Stimulated activated CD4-positive, alpha-beta T cell treated with anti-CD3 and anti-CD28 coated beads, Interleukin-4, amount 100 ng/mL, for 24 hours (primary cell): Measurements from ENCODE around the gene TEAD3.
"Not testable (repeated sequence)": the region's sequence is repeated elsewhere in the genome, so short reads cannot be mapped to it uniquely, and the experiment has no call there.

Experiments used
- DNase-seq: peaks from one replicate; pipeline ENCODE4 v3.0.0-alpha.2; 2020

TEAD3 gene

GRCh38 chr6:35496841-35497570 is at the start of gene TEAD3:
TEAD3 (minus strand) TSS chr6:35497079.
- DNase-seq, result peak; percentile 34

- DNase-seq, result no peak
Measured at GRCh38 chr6:35544769-35545361, 48.0 kb upstream of the TEAD3 start.

DNA sequence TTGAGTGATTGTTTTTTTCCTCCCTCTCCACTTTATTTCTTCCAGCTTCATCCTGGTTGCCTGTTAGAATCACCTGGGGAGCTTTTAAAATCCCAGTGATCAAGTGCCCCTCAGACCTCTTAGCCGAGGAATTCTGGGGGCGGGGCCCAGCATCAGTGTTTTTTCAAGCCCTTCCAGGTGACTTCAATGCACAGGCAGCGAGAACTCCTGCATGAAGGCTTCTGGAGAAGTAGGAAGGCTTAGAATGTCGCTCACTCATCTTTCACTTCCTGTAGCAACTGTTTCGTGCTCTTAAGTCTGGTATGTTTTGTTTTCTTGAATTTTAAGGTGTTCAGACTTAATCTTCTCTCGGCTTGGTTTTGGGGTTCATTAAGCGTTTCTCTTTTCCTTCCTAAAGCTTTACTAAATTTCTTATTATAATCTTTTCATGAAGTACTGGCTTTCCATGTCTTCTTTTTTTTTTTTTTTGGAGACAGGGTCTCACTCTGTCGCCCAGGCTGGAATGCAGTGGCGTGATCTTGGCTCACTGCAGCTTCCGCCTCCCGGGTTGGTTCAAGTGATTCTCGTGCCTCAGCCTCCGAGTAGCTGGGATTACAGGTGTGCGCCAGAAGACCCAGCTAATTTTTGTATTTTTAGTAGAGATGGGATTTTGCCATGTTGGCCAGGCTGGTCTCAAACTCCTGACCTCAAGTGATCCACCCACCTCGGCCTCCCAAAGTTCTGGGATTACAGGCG is 46.7 kb upstream of the TEAD3 start:
- DNase-seq, result no peak

- DNase-seq, result no peak
Measured at GRCh38 chr6:35541836-35542235, 45.0 kb upstream of the TEAD3 start.

- DNase-seq, result no peak
Measured at GRCh38 chr6:35539223-35539622, 42.3 kb upstream of the TEAD3 start.

- DNase-seq, result not testable (repeated sequence)
Measured at GRCh38 chr6:35535847-35536246, 39.0 kb upstream of the TEAD3 start.

DNA sequence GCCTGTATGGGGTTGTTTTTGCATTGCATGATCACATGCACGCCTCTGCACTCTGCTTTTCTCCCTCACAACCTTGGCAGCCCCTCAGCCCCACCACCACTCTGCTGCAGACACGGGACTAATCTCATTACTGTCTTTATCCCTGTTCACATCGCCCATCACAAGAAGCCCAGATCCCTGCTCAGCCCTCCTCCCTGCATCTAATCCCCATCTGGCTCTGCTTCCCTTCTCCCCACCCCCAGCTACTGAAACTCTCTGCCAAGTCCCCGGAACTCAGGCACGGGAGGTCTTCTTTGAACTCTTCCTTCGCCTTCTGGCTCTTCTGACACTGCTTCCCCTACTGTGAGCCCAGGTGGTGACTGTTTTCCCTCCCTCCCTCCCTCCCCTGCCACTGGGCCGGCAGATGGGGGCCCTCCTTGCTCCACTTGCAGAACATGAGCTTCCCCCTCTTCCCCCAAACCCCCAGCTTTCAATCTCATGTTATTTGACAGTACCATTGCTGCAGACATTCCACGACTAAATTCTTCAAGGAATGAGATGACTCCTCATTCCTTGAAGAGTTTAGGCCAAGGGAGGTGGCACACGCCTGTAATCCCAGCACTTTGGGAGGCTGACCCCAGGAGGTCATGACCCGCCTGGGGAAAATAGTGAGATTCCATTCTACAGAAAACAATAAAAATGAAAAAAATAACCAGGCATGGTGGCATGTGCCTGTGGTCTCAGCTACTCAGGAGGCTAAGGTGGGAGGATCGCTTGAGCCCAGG is 37.7 kb upstream of the TEAD3 start:
- no peak for DNase-seq

GRCh38 chr6:35533981-35534380 is 37.1 kb upstream of the TEAD3 start:
- DNase-seq, result no peak

DNA sequence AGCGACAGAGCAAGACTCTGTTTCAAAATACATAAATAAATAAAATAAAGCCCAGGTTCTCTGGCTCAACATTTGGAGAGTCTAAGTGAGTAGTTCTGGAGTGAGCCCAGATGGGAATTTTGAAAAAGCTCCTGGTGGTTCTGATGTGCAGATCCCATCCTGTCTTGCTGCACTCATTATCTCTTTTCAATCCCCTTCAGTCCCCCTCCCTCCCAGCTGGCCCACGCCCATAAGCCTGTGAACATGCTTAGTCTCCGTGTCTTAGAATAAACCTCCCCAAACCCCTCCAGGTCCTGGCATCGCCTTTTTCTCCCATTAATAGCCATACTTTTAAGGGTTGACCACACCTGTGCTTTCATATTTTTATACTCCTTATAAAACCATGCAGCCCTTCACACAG is 35.2 kb upstream of the TEAD3 start:
- DNase-seq, result no peak

DNA sequence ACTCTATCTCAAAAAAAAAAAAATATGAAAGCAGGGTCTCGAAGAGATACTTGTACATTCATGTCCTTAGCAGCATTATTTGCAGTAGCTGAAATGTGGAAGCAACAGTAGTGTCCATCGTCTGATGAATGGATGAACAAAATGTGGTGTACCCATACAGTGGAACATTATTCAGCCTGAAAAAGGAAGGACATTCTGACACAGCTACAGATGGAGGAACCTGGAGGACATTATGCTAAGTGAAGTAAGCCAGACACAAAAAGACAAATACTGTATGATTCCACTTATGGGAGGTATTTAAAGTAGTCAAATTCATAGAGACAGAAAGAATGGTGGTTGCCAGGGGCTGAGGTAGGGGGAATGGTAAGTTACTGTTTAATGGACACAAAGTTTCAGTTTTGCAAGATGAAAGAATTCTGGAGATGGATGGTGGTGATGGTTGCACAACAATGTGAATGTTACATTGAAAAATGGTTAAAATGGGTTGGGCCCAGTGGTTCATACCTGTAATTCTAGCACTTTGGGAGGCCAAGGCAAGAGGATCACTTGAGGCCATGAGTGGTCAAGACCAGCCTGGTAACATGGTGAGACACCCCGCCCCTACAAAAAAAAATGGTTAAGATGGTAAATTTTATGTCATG is 27.6 kb upstream of the TEAD3 start:
- DNase-seq, result no peak

- peak; percentile 82 for DNase-seq
Measured at GRCh38 chr6:35522660-35523658, 26.1 kb upstream of the TEAD3 start.

GRCh38 chr6:35522151-35522550 is 25.3 kb upstream of the TEAD3 start:
- no peak for DNase-seq

- no peak for DNase-seq
Measured at GRCh38 chr6:35521235-35521634, 24.4 kb upstream of the TEAD3 start.

- DNase-seq, result no peak
Measured at GRCh38 chr6:35519313-35520015, 22.6 kb upstream of the TEAD3 start.

DNA sequence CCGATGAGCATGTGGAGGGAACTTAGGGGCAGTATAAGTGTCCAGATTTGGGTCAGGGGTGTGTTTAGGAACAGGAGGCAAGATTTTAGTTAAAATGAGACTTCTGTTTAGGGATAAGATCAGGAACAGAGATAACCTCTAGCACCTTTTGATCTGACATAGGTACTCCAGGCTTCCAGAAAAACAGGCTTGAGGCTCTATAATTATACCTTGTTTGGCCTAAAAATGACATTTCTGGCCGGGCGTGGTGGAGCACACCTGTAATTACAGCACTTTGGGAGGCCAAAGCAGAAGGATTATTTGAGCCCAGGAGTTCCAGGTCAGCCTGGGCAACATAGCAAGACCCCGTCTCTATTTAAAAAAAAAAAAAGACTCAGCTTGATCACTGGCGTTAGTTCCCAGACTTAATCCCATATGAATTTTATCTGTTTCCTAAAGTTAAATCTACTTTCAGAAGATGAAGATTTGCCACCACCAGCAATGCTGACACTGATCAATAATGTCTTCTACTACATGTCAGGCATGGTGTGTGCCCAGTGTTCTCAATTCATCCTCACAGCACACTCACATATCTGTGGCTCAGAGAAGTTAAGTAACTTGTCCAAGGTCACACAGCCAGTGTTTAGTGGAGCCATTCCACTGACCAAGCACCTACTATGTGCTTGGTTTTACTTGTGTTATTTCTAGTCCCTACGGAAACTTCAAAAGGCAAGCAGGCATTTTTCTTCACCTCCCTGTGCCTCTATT is 21.9 kb upstream of the TEAD3 start:
- DNase-seq, result no peak

- not testable (repeated sequence) for DNase-seq
Measured at GRCh38 chr6:35517978-35518377, 21.1 kb upstream of the TEAD3 start.

GRCh38 chr6:35516712-35517111 is 19.8 kb upstream of the TEAD3 start:
- DNase-seq, result no peak

DNA sequence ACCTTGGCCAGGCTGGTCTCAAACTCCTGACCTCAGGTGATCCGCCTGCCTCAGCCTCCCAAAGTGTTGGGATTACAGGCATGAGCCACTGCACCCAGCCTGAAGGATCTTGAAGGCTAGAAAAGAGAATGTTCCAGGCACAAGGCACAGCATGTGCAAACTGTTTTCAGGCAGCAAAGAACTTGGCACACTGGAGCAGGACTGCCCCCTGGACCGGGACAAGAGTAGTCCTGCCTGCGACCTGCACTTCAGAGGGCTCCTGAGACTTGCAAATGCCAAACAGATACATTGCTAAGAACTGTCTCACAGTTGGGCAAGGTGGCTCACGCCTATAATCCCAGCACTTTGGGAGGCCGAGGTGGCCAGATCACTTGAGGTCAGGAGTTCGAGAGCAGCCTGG is 19.1 kb upstream of the TEAD3 start:
- DNase-seq, result not testable (repeated sequence)

DNA sequence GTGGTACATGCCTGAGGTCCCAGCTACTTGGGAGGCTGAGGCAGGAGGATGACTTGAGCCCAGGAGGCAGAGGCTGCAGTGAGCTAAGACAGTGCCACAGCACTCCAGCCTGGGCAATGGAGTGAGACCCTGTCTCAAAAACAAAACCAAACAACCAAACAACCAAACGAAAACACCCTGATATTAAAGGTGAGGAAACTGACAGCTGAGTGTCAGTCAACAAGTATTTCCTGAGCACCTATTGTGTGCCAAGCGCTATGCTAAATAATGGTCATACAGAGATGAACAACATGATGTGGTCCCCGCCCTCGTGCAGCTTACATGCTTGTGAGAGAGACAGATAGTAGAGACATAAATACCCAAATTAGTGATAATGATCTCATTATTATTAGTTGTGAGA is 17.7 kb upstream of the TEAD3 start:
- DNase-seq, result no peak

- DNase-seq, result no peak
Measured at GRCh38 chr6:35512740-35513139, 15.9 kb upstream of the TEAD3 start, which contains the start of gene TULP1. TULP1 (minus strand) TSS chr6:35512896; CDS start chr6:35512858, 38 bp downstream.
